OCI-LY7 (cell line): ENCODE measurements around the gene C2CD4B.

Source experiments
- EZH2phosphoT487 ChIP-seq: fragments of 200-600 bp; sonication (generic); IDR thresholded peaks from 2 replicates; pipeline ENCODE4 v1.6.1; 2018; ENCODE audit warnings: low read depth, borderline replicate concordance, mild to moderate bottlenecking, mixed run types, antibody characterized with exemption, low read length, moderate library complexity, mixed read lengths
- TF ChIP-seq, protein P1 (sequence below): fragments of 200-600 bp; sonication (generic); conservative IDR thresholded peaks from 2 replicates; pipeline ENCODE4 v1.5.1; 2014; ENCODE audit warnings: mild to moderate bottlenecking, antibody characterized with exemption, low read length, moderate library complexity, mixed read lengths

- TF ChIP-seq, protein P1, sequence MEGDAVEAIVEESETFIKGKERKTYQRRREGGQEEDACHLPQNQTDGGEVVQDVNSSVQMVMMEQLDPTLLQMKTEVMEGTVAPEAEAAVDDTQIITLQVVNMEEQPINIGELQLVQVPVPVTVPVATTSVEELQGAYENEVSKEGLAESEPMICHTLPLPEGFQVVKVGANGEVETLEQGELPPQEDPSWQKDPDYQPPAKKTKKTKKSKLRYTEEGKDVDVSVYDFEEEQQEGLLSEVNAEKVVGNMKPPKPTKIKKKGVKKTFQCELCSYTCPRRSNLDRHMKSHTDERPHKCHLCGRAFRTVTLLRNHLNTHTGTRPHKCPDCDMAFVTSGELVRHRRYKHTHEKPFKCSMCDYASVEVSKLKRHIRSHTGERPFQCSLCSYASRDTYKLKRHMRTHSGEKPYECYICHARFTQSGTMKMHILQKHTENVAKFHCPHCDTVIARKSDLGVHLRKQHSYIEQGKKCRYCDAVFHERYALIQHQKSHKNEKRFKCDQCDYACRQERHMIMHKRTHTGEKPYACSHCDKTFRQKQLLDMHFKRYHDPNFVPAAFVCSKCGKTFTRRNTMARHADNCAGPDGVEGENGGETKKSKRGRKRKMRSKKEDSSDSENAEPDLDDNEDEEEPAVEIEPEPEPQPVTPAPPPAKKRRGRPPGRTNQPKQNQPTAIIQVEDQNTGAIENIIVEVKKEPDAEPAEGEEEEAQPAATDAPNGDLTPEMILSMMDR: no peak
- TF ChIP-seq EZH2phosphoT487: no peak
Measured at GRCh38 chr15:62121273-62122015, 43.6 kb downstream of the C2CD4B start.
